ENCODE data around the gene GRIPAP1. TPM values are rescaled to one million over a fixed set of nuclear protein-coding genes. Genes with fewer than 3 reads are reported as not detected.

GRIPAP1 gene
- total RNA-seq, 4 donors from 2014 or later: 25.1 to 44.5 (median 32.2) TPM

- TF ChIP-seq CTCF (IDR thresholded peaks at IDR 0.05): no peak
- DNase-seq (ENCODE audit: low spot score): no peak
- no peak for ATAC-seq (ENCODE audit: low FRiP score)
Measured at GRCh38 chrX:48924270-48924669, 77.8 kb downstream of the GRIPAP1 start.

GRCh38 chrX:48923771-48924170 lies 78.3 kb downstream of the GRIPAP1 start:
- ATAC-seq (ENCODE audit: low FRiP score): no peak
- DNase-seq (ENCODE audit: low spot score): no peak
- no peak for TF ChIP-seq CTCF (IDR thresholded peaks at IDR 0.05)

Small RNA genes lying within 50 kb of the gene (small RNA-seq; reads per million reads assigned to genes)
- gene RNU6-722P: not detected

Other genes starting within 250 kb of the GRIPAP1 start
- not detected for gene GLOD5, start 240.5 kb downstream of the GRIPAP1 start, total RNA-seq
- gene GATA1, start 215.7 kb downstream of the GRIPAP1 start, total RNA-seq: not detected
- gene HDAC6, start 200.2 kb downstream of the GRIPAP1 start, total RNA-seq: 10 to 100 TPM; 36.5 to 63.2 (median 54.5) TPM
- gene ERAS, start 175.8 kb downstream of the GRIPAP1 start, total RNA-seq: not detected
- gene PCSK1N, start 166.7 kb downstream of the GRIPAP1 start, total RNA-seq: 1 to 10 TPM in 2 of 4 donors, under 1 TPM in 1, not detected in 1; 0.93 to 2.3 (median 1.4) TPM
- gene TIMM17B, start 104.5 kb downstream of the GRIPAP1 start, total RNA-seq: 10 to 100 TPM; 13.7 to 34.1 (median 29.4) TPM
- gene PQBP1, start 104.3 kb downstream of the GRIPAP1 start, total RNA-seq: 10 to 100 TPM; 36.6 to 59.7 (median 55.2) TPM
- gene SLC35A2, start 90.6 kb downstream of the GRIPAP1 start, total RNA-seq: 10 to 100 TPM; 10.2 to 22.0 (median 17.2) TPM
- 10 to 100 TPM in 2 of 4 donors, 1 to 10 TPM in 2; 9.6 to 14.0 (median 11.5) TPM for gene PIM2, start 83.2 kb downstream of the GRIPAP1 start, total RNA-seq
- gene OTUD5, start 44.7 kb downstream of the GRIPAP1 start, total RNA-seq: 10 to 100 TPM; 32.7 to 43.0 (median 38.3) TPM
- 10 to 100 TPM in 1 of 4 donors, 1 to 10 TPM in 3; 1.9 to 11.3 (median 3.7) TPM for gene KCND1, start 30.4 kb downstream of the GRIPAP1 start, total RNA-seq
- gene TFE3, start 41.1 kb upstream of the GRIPAP1 start, total RNA-seq: 100 to 1,000 TPM in 3 of 4 donors, 10 to 100 TPM in 1; 89.8 to 124 (median 116) TPM
- gene CCDC120, start 56.7 kb upstream of the GRIPAP1 start, total RNA-seq: 1 to 10 TPM; 1.1 to 3.2 (median 2.5) TPM
- 10 to 100 TPM in 3 of 4 donors, 1 to 10 TPM in 1; 7.8 to 17.3 (median 12.3) TPM for gene PRAF2, start 71.7 kb upstream of the GRIPAP1 start, total RNA-seq
- 100 to 1,000 TPM in 3 of 4 donors, 10 to 100 TPM in 1; 90.8 to 131 (median 116) TPM for gene WDR45, start 77.6 kb upstream of the GRIPAP1 start, total RNA-seq
- 10 to 100 TPM; 16.0 to 30.9 (median 19.6) TPM for gene GPKOW, start 121.5 kb upstream of the GRIPAP1 start, total RNA-seq
- 1 to 10 TPM; 1.1 to 7.3 (median 3.3) TPM for gene MAGIX, start 160.5 kb upstream of the GRIPAP1 start, total RNA-seq
- gene PLP2, start 169.6 kb upstream of the GRIPAP1 start, total RNA-seq: 10 to 100 TPM; 26.3 to 48.0 (median 38.3) TPM
- gene PRICKLE3, start 184.1 kb upstream of the GRIPAP1 start, total RNA-seq: 10 to 100 TPM in 2 of 4 donors, 1 to 10 TPM in 2; 5.1 to 28.1 (median 11.9) TPM
- gene SYP, start 197.9 kb upstream of the GRIPAP1 start, total RNA-seq: 1 to 10 TPM in 3 of 4 donors, under 1 TPM in 1; 0.46 to 3.3 (median 2.2) TPM
- gene CACNA1F, start 231.1 kb upstream of the GRIPAP1 start, total RNA-seq: under 1 TPM; 0.19 to 0.60 (median 0.34) TPM
- gene CCDC22, start 233.2 kb upstream of the GRIPAP1 start, total RNA-seq: 10 to 100 TPM in 2 of 4 donors, 1 to 10 TPM in 2; 8.9 to 14.3 (median 11.1) TPM

All from omental fat pad (tissue), 4 donors.